ENCODE data around the gene CTBS. TPM values are rescaled to one million over a fixed set of nuclear protein-coding genes. Genes with fewer than 3 reads are reported as not detected.

Gene CTBS
- total RNA-seq, 1 experiment from 2014 or later: 3.7 TPM

GRCh38 chr1:84620720-84621313 is 46.6 kb upstream of the CTBS start:
- Histone ChIP-seq H4K20me1 (ENCODE audit: low read length) (no peaks in the 10 kb centered on the region), H2AFZ (ENCODE audit: low read length) (peak overlapping the region; percentile 96), H3K9ac (ENCODE audit: low read length) (peak overlapping the region; percentile 84), H3K9me2 (replicated peaks; ENCODE audit: low read length) (no peaks in the 10 kb centered on the region), H3K4me2 (ENCODE audit: low read length) (peak overlapping the region; percentile 84), H3K4me1 (ENCODE audit: insufficient read depth, low read length) (peaks cover 24% of the 10 kb centered on the region), H3K27me3 (ENCODE audit: low read length) (no peaks in the 10 kb centered on the region), H3K27ac (ENCODE audit: low read length) (peak overlapping the region; percentile 84), H3F3A (ENCODE audit: low read length, unreplicated experiment) (peaks cover 4% of the 10 kb centered on the region), H3K79me2 (ENCODE audit: low read length) (no peaks in the 10 kb centered on the region), H3K4me3 (ENCODE audit: low read length) (peak overlapping the region; percentile 81), H3K9me3 (ENCODE audit: low read length) (no peaks in the 10 kb centered on the region), H3K36me3 (ENCODE audit: low read depth, low read length) (no peaks in the 10 kb centered on the region)
- DNase-seq: peak; percentile 84
- TF ChIP-seq CTCF (conservative IDR thresholded peaks at IDR 0.05; ENCODE audit: low read depth, low read length): peak; percentile 98
- TF ChIP-seq EZH2phosphoT487 (IDR thresholded peaks at IDR 0.05; ENCODE audit: borderline replicate concordance, low read length): no peak
- POLR2A ChIA-PET (ENCODE audit: unreplicated experiment): no interaction called here
- BruUV-seq (replicated peaks): no TSS peak
- CTCF ChIA-PET: no interaction called here
- ATAC-seq: peak; percentile 83
- intact Hi-C loops (cut with micrococcal nuclease): loop anchor here (1.0 to 5.0 kb wide), 6 partner anchors 48 to 479 kb away; partner anchors contain the start of gene PRKACB

GRCh38 chr1:84619383-84620102 is 45.3 kb upstream of the CTBS start:
- Histone ChIP-seq H3K4me1 (ENCODE audit: insufficient read depth, low read length) (peaks cover 24% of the 10 kb centered on the region), H3K27me3 (ENCODE audit: low read length) (no peaks in the 10 kb centered on the region), H3K79me2 (ENCODE audit: low read length) (no peaks in the 10 kb centered on the region), H3K36me3 (ENCODE audit: low read depth, low read length) (peaks cover under 1% of the 10 kb centered on the region; the same call in 1 of the 2 replicates), H2AFZ (ENCODE audit: low read length) (peak overlapping the region; percentile 29), H3K9me3 (ENCODE audit: low read length) (peaks cover 4% of the 10 kb centered on the region; the same call in 1 of the 2 replicates), H3F3A (ENCODE audit: low read length, unreplicated experiment) (peaks cover 4% of the 10 kb centered on the region), H3K27ac (ENCODE audit: low read length) (peak overlapping the region; percentile 84), H4K20me1 (ENCODE audit: low read length) (no peaks in the 10 kb centered on the region), H3K9ac (ENCODE audit: low read length) (peak overlapping the region; percentile 84), H3K4me2 (ENCODE audit: low read length) (peak overlapping the region; percentile 78), H3K9me2 (replicated peaks; ENCODE audit: low read length) (no peaks in the 10 kb centered on the region), H3K4me3 (ENCODE audit: low read length) (peak overlapping the region; percentile 47; the same call in 1 of the 2 replicates)
- intact Hi-C loops (cut with micrococcal nuclease): loop anchor here (1.0 to 5.0 kb wide), 8 partner anchors 15 to 477 kb away; partner anchors contain the start of genes GNG5, PRKACB and SPATA1
- ChIA-PET CTCF (interaction anchor here (0.6 kb wide), 1 partner anchor 113 kb away, joined by 6 read pairs; the partner anchor contains the start of genes GNG5 and SPATA1), POLR2A (ENCODE audit: unreplicated experiment) (interaction anchor here (1.1 kb wide), 1 partner anchor 113 kb away, joined by 6 read pairs; the partner anchor contains the start of genes GNG5 and SPATA1)
- BruUV-seq (replicated peaks): TSS peak; percentile 100
- peak; percentile 90 for DNase-seq
- TF ChIP-seq CTCF (conservative IDR thresholded peaks at IDR 0.05; ENCODE audit: low read depth, low read length): no peak
- TF ChIP-seq EZH2phosphoT487 (IDR thresholded peaks at IDR 0.05; ENCODE audit: borderline replicate concordance, low read length): no peak
- no peak for TF ChIP-seq EZH2 (IDR thresholded peaks at IDR 0.05; ENCODE audit: low read length, unreplicated experiment)
- peak; percentile 73 for ATAC-seq

All from PC-3 (cell line).